A549 (cell line): ENCODE data around the gene PLPP2. TPM values are rescaled to one million over a fixed set of nuclear protein-coding genes. Genes with fewer than 3 reads are reported as not detected.

ENCODE experiments used
- ATAC-seq, 2 experiments: fragments of 200-7000 bp in 1 of 2; fragments of >200 bp in 1 of 2; cut with Nextera tagmentation in 1 of 2; cut with Tn5 transposase in 1 of 2; 3 replicates each; pipeline versions ENCODE4 v1.8.0 to v1.9.1; 2018 to 2020; ENCODE audit warnings: mild to moderate bottlenecking in 1 of 2, moderate library complexity in 1 of 2
- CTCF ChIA-PET: fragments of 300-600 bp; sonication (Branson Sonifier 250); formaldehyde crosslinking; extraction: SDS; loops from one replicate; lab custom pipeline; 2021; ENCODE audit warnings: antibody characterized with exemption, inconsistent platforms; lab: Yijun Ruan, JAX
- POLR2A ChIA-PET: fragments of 350-600 bp; formaldehyde crosslinking; extraction: SDS; loops from one replicate; lab custom pipeline; 2021; ENCODE audit warnings: antibody characterized with exemption, inconsistent platforms; lab: Yijun Ruan, JAX
- DNase-seq, 2 experiments: peaks; one replicate each; pipeline versions ENCODE4 v3.0.0 to v3.0.0-alpha.2; 2011 to 2016; ENCODE audit warnings: low read depth in 1 of 2, low spot score in 1 of 2
- FAIRE-seq: peaks from 2 replicates; lab custom pipeline; 2011; peaks lifted over from hg19 to GRCh38; lab: Jason Lieb, UNC
- H3K27ac ChIP-seq, 2 experiments: fragments of >200 bp; sonication (Bioruptor Twin); formaldehyde crosslinking; 3 replicates each; pipeline ENCODE4 v1.5.1; 2016 to 2017
- H3K4me1 ChIP-seq: fragments of >200 bp; sonication (Bioruptor Twin); formaldehyde crosslinking; 3 replicates; pipeline ENCODE4 v1.6.1; 2016
- H3K4me2 ChIP-seq: fragments of >200 bp; sonication (Bioruptor Twin); formaldehyde crosslinking; 3 replicates; pipeline ENCODE4 v1.6.1; 2016
- H3K4me3 ChIP-seq: fragments of >200 bp; sonication (Bioruptor Twin); formaldehyde crosslinking; 3 replicates; pipeline ENCODE4 v1.5.1; 2016
- H3K9me3 ChIP-seq: fragments of >200 bp; sonication (Bioruptor Twin); formaldehyde crosslinking; 3 replicates; pipeline ENCODE4 v1.6.1; 2016
- BHLHE40 ChIP-seq: IDR thresholded peaks from 2 replicates; pipeline ENCODE4 v1.6.1; 2012; ENCODE audit warnings: low read depth, low read length, inconsistent platforms
- CEBPB ChIP-seq, 2 experiments: fragments of >200 bp in 1 of 2; sonication (Bioruptor Twin) in 1 of 2; formaldehyde crosslinking in 1 of 2; IDR thresholded peaks; 2 replicates each; pipeline ENCODE4 v1.6.1; 2012 to 2016
- EHF ChIP-seq: fragments of 250-450 bp; sonication (Bioruptor Pico); IDR thresholded peaks from 2 replicates; pipeline ENCODE4 v1.5.0; 2020; ENCODE audit warnings: mild to moderate bottlenecking
- FOSL2 ChIP-seq, 2 experiments: fragments of 450-650 bp in 1 of 2; fragments of >200 bp in 1 of 2; sonication (Bioruptor Twin) in 1 of 2; formaldehyde crosslinking; IDR thresholded peaks; 2 replicates each; pipeline versions ENCODE4 v1.5.0 to v1.6.1; 2016 to 2020; ENCODE audit warnings: mild to moderate bottlenecking in 1 of 2, moderate library complexity in 1 of 2
- GATA3 ChIP-seq: IDR thresholded peaks from 2 replicates; pipeline ENCODE4 v1.6.1; 2012; ENCODE audit warnings: borderline replicate concordance
- HDAC2 ChIP-seq: fragments of 200-600 bp; sonication (generic); IDR thresholded peaks from 2 replicates; pipeline ENCODE4 v1.6.1; 2016
- HOXB5 ChIP-seq: fragments of 250-450 bp; sonication (Bioruptor Pico); IDR thresholded peaks from 2 replicates; pipeline ENCODE4 v1.5.0; 2020; ENCODE audit warnings: mild to moderate bottlenecking, moderate library complexity
- JUNB ChIP-seq: fragments of >200 bp; sonication (Bioruptor Twin); formaldehyde crosslinking; IDR thresholded peaks from 2 replicates; pipeline ENCODE4 v1.6.1; 2016
- MAFK ChIP-seq: fragments of 450-650 bp; IDR thresholded peaks from 2 replicates; pipeline ENCODE4 v1.6.1; 2014; ENCODE audit not compliant: partially characterized antibody
- MYC ChIP-seq: IDR thresholded peaks from 2 replicates; pipeline ENCODE4 v1.6.1; 2012; ENCODE audit warnings: mild to moderate bottlenecking, inconsistent platforms, low read length, improper control_type of control experiment, borderline replicate concordance
- NPAS2 ChIP-seq: fragments of 250-450 bp; sonication (Bioruptor Pico); IDR thresholded peaks from 2 replicates; pipeline ENCODE4 v1.8.0; 2022; ENCODE audit warnings: mild to moderate bottlenecking, moderate library complexity, borderline replicate concordance
- PHF8 ChIP-seq: fragments of 200-600 bp; sonication (generic); IDR thresholded peaks from 2 replicates; pipeline ENCODE4 v1.6.1; 2016; ENCODE audit warnings: low read depth, mild to moderate bottlenecking, antibody characterized with exemption, moderate library complexity, borderline replicate concordance
- POLR2AphosphoS2 ChIP-seq: conservative IDR thresholded peaks from 2 replicates; pipeline ENCODE4 v1.6.1; 2012; ENCODE audit warnings: low read length, improper control_type of control experiment, inconsistent platforms
- RAD21 ChIP-seq, 2 experiments: fragments of >200 bp in 1 of 2; sonication (Bioruptor Twin) in 1 of 2; formaldehyde crosslinking in 1 of 2; IDR thresholded peaks in 1 of 2; conservative IDR thresholded peaks in 1 of 2; 2 replicates in 1 of 2; 3 replicates in 1 of 2; pipeline ENCODE4 v1.6.1; 2012 to 2018; ENCODE audit warnings: inconsistent platforms in 1 of 2
- RARB ChIP-seq: fragments of 250-450 bp; sonication (Bioruptor Pico); IDR thresholded peaks from 2 replicates; pipeline ENCODE4 v1.8.0; 2021; ENCODE audit warnings: mild to moderate bottlenecking, moderate library complexity
- RFX5 ChIP-seq: fragments of 450-650 bp; IDR thresholded peaks from 2 replicates; pipeline ENCODE4 v1.7.1; 2014; ENCODE audit warnings: antibody characterized with exemption, mild to moderate bottlenecking, moderate library complexity
- SREBF2 ChIP-seq: fragments of 450-650 bp; IDR thresholded peaks from 2 replicates; pipeline ENCODE4 v1.6.1; 2014; ENCODE audit warnings: mild to moderate bottlenecking, moderate library complexity
- TFCP2L1 ChIP-seq: fragments of 250-450 bp; sonication (Bioruptor Pico); IDR thresholded peaks from 2 replicates; pipeline ENCODE4 v1.5.0; 2021; ENCODE audit warnings: mild to moderate bottlenecking
- TP53 ChIP-seq: fragments of 250-450 bp; sonication (Bioruptor Pico); IDR thresholded peaks from 2 replicates; pipeline ENCODE4 v1.5.0; 2021; ENCODE audit warnings: mild to moderate bottlenecking, moderate library complexity
- ZFP36 ChIP-seq: fragments of 450-650 bp; IDR thresholded peaks from 2 replicates; pipeline ENCODE4 v1.6.1; 2014; ENCODE audit warnings: borderline replicate concordance; ENCODE audit not compliant: partially characterized antibody
- ZSCAN20 ChIP-seq: fragments of 250-450 bp; sonication (Bioruptor Pico); IDR thresholded peaks from 2 replicates; pipeline ENCODE4 v1.8.0; 2022; ENCODE audit warnings: mild to moderate bottlenecking, moderate library complexity
- WGBS: methylation state at CpG from one replicate; pipeline ENCODE4 v1.1.6; 2017; ENCODE audit errors: missing lambda C conversion rate; 5-methylcytosine and 5-hydroxymethylcytosine counted together
- polyA plus RNA-seq, 4 experiments: library from polyadenylated mRNA; depleted of rRNA in 3 of 4; stranded (reverse); fragments of >200 nt; fragmentation: RNase III in 1 of 4; extraction: RNeasy Plus Mini Kit Qiagen cat#74134 plus additional on column Dnase treatment in 1 of 4; gene quantifications; 2 replicates in 3 of 4; 3 replicates in 1 of 4; pipeline ENCODE4 v1.2.3, GENCODE V29; 2011 to 2017
- TF ChIP-seq, protein P1 (sequence below): fragments of 150-350 bp; IDR thresholded peaks from 2 replicates; pipeline ENCODE4 v1.6.1; 2014; ENCODE audit warnings: low read depth, mild to moderate bottlenecking, low read length
- TF ChIP-seq, protein P2 (sequence below): IDR thresholded peaks from 2 replicates; pipeline ENCODE4 v1.6.1; 2012
- TF ChIP-seq, protein P3 (sequence below): fragments of >200 bp; sonication (Bioruptor Twin); formaldehyde crosslinking; IDR thresholded peaks from 3 replicates; pipeline ENCODE4 v1.5.1; 2016
- TF ChIP-seq, protein P4 (sequence below): fragments of >200 bp; sonication (Bioruptor Twin); formaldehyde crosslinking; IDR thresholded peaks from 2 replicates; pipeline ENCODE4 v1.6.1; 2016

PLPP2 gene
- polyA plus RNA-seq, 2 of the 4 experiments (the other 2 are of a cell fraction): 44.2 to 100 TPM

DNA sequence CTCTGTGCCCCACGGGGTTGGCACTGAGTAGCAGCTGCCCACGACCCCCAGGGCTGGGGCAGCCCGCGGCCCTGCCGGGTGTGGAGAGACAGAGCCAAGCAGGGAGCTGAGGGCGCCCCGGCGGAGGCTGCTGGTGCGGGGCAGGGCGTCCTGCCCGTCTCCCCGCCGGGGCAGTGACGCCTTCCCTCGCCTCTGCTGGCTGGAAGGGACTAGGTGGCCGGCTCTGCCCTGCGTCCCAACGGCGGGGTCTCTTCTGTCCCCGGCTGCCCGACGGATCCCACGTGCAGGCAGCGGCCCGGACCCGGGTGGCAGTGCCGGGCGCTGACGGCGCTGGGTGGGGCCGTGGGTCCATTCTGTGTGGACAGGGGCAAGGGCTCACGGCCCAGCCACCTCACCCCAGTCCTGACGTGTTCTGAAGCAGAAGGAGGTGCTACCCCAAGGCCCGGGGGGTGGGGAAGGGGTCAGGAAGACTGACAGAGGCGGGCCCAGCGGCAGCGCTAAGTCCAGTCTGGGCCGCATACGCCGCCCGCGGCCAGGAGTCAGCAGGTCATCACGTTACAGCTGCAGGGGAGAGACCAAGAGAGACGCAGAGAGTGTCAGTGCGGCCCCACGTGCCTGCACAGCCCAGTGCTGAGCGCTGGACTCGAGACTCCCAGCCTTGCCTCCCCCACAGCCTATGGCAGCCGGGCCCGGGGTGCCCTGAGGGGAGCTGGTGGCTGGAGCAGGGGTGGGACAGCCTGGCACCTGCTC is 15.1 kb upstream of the PLPP2 start:
- CTCF ChIA-PET: no interaction called here
- no peaks in the 10 kb centered on the region for H3K4me1 ChIP-seq
- TF ChIP-seq BHLHE40 (no peak), GATA3 (no peak), SREBF2 (no peak), TP53 (CRISPR knock-in tag) (no peak), POLR2AphosphoS2 (no peak), MAFK (no peak), ZSCAN20 (CRISPR knock-in tag) (no peak), PHF8 (no peak), TFCP2L1 (no peak), RARB (CRISPR knock-in tag) (no peak), MYC (no peak), NPAS2 (CRISPR knock-in tag) (no peak), RFX5 (no peak), HDAC2 (no peak), FOSL2 (IDR thresholded peaks at IDR 0.05) (no peak), FOSL2 (CRISPR knock-in tag; IDR thresholded peaks at IDR 0.05) (no peak), JUNB (no peak)
- TF ChIP-seq, protein P1, sequence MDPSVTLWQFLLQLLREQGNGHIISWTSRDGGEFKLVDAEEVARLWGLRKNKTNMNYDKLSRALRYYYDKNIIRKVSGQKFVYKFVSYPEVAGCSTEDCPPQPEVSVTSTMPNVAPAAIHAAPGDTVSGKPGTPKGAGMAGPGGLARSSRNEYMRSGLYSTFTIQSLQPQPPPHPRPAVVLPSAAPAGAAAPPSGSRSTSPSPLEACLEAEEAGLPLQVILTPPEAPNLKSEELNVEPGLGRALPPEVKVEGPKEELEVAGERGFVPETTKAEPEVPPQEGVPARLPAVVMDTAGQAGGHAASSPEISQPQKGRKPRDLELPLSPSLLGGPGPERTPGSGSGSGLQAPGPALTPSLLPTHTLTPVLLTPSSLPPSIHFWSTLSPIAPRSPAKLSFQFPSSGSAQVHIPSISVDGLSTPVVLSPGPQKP: no peak
- TF ChIP-seq, protein P2, sequence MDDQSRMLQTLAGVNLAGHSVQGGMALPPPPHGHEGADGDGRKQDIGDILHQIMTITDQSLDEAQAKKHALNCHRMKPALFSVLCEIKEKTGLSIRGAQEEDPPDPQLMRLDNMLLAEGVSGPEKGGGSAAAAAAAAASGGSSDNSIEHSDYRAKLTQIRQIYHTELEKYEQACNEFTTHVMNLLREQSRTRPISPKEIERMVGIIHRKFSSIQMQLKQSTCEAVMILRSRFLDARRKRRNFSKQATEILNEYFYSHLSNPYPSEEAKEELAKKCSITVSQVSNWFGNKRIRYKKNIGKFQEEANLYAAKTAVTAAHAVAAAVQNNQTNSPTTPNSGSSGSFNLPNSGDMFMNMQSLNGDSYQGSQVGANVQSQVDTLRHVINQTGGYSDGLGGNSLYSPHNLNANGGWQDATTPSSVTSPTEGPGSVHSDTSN: no peak
- TF ChIP-seq, protein P3, sequence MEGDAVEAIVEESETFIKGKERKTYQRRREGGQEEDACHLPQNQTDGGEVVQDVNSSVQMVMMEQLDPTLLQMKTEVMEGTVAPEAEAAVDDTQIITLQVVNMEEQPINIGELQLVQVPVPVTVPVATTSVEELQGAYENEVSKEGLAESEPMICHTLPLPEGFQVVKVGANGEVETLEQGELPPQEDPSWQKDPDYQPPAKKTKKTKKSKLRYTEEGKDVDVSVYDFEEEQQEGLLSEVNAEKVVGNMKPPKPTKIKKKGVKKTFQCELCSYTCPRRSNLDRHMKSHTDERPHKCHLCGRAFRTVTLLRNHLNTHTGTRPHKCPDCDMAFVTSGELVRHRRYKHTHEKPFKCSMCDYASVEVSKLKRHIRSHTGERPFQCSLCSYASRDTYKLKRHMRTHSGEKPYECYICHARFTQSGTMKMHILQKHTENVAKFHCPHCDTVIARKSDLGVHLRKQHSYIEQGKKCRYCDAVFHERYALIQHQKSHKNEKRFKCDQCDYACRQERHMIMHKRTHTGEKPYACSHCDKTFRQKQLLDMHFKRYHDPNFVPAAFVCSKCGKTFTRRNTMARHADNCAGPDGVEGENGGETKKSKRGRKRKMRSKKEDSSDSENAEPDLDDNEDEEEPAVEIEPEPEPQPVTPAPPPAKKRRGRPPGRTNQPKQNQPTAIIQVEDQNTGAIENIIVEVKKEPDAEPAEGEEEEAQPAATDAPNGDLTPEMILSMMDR: no peak
- TF ChIP-seq, all 56 proteins: peak for 0
- no peak for FAIRE-seq
- Histone ChIP-seq H3K4me3 (no peak overlapping the region), H3K9me3 (no peaks in the 10 kb centered on the region), H3K27ac (no peak overlapping the region), H3K4me2 (no peak overlapping the region)
- POLR2A ChIA-PET: no interaction called here
- 95% methylated on average over 26 of the region's 50 CpGs for WGBS
- no peak for ATAC-seq
- DNase-seq: no peak

DNA sequence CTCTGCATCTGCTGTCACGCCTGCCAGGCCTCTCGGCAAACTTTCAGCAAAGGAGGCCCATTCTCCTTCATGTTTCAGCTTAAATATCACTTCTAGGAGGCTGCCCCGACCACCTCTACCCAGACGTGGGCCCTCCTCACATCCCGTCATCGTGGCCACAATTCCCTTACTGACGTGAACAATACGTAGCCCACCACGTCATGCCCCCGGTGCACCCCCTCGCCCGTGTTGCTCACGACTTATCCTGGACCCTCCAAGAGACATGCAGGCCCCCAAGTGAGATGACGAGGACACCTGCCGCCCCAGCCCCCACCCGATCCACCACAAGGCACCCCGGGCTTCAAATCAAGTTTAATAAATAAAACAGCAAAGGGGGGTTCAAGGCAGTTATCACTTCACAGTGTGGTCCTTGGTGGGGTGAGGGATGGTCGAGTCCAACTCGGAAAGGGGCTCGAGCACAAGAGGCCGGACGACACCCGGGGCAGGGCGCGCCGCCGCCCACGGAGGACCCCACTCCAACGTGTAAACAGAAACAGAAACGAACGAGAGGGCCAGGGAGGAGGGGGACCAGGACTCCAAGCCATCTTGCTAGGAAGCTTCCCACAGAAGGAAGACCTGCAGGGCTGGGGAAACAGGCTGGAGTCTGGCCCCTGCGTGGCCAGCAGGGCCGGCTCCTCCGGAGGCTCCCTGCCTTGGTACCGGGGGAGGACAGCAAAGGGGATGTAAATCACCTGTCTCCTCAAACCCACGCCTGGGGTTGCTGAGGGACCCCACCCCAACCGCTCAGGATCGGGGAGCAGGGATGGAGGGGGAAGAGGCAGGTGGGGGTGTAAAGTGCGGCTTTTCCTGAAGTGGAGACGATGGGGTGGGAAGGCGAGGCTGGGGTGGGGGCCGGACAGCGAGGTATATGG is 14.3 kb upstream of the PLPP2 start:
- Histone ChIP-seq H3K9me3 (no peaks in the 10 kb centered on the region), H3K27ac (no peak overlapping the region), H3K4me3 (no peak overlapping the region), H3K4me2 (no peak overlapping the region), H3K4me1 (no peaks in the 10 kb centered on the region)
- DNase-seq (no peak), ATAC-seq (no peak), FAIRE-seq (no peak)
- ChIA-PET POLR2A (no interaction called here), CTCF (interaction anchor here (1.3 kb wide), 1 partner anchor 10 kb away, joined by 5 read pairs; no protein-coding TSS in a partner anchor)
- no peak for TF ChIP-seq JUNB
- TF ChIP-seq EHF (CRISPR knock-in tag): no peak
- TF ChIP-seq RAD21 (conservative IDR thresholded peaks at IDR 0.05 in 1 of 2, IDR thresholded peaks at IDR 0.05 in 1 of 2): no peak
- TF ChIP-seq CEBPB (IDR thresholded peaks at IDR 0.05): no peak
- TF ChIP-seq HDAC2: no peak
- TF ChIP-seq ZSCAN20 (CRISPR knock-in tag): no peak
- TF ChIP-seq, protein P4, sequence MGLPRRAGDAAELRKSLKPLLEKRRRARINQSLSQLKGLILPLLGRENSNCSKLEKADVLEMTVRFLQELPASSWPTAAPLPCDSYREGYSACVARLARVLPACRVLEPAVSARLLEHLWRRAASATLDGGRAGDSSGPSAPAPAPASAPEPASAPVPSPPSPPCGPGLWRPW: no peak
- TF ChIP-seq HOXB5 (CRISPR knock-in tag): no peak
- TF ChIP-seq, protein P3: no peak
- no peak for TF ChIP-seq ZFP36
- TF ChIP-seq SREBF2: no peak
- WGBS: 96% methylated on average over 31 of the region's 43 CpGs
